HepG2 (cell line): ENCODE data around the gene ZBTB45. TPM values are rescaled to one million over a fixed set of nuclear protein-coding genes. Genes with fewer than 3 reads are reported as not detected.
A peak's percentile ranks its signal among the peaks of the same experiment; 100 is the strongest.

Source experiments
- HNF1A ChIP-seq, 2 experiments: sonication (generic) in 1 of 2; formaldehyde crosslinking in 1 of 2; IDR thresholded peaks; 2 replicates each; pipeline versions ENCODE4 v1.4.0 to v1.6.1; 2016 to 2020; ENCODE audit warnings: borderline replicate concordance in 1 of 2, low read depth in 1 of 2, mild to moderate bottlenecking in 1 of 2, missing genetic modification reagents in 1 of 2
- NR1H2 ChIP-seq: sonication (generic); formaldehyde crosslinking; IDR thresholded peaks from 2 replicates; pipeline ENCODE4 v1.8.1; 2022; ENCODE audit warnings: low read depth, missing genetic modification reagents, borderline replicate concordance
- PREB ChIP-seq: sonication (generic); formaldehyde crosslinking; IDR thresholded peaks from 2 replicates; pipeline ENCODE4 v1.4.0; 2020; ENCODE audit warnings: missing genetic modification reagents
- SIN3A ChIP-seq: IDR thresholded peaks from 2 replicates; pipeline ENCODE4 v1.6.1; 2011; ENCODE audit warnings: low read depth, mild to moderate bottlenecking, control low read depth, low read length, borderline replicate concordance
- SMC3 ChIP-seq: IDR thresholded peaks from 2 replicates; pipeline ENCODE4 v1.6.1; 2011; ENCODE audit warnings: low read length, improper control_type of control experiment
- ZNF496 ChIP-seq: sonication (generic); formaldehyde crosslinking; IDR thresholded peaks from 2 replicates; pipeline ENCODE4 v1.8.1; 2023; ENCODE audit warnings: mild to moderate bottlenecking, moderate library complexity, missing genetic modification reagents; ENCODE audit not compliant: insufficient replicate concordance
- ZNF850 ChIP-seq: sonication (generic); formaldehyde crosslinking; conservative IDR thresholded peaks from 2 replicates; pipeline ENCODE4 v1.9.0; 2021; ENCODE audit warnings: mild to moderate bottlenecking, missing genetic modification reagents
- polyA plus RNA-seq, 8 experiments: library from polyadenylated mRNA; depleted of rRNA in 3 of 8; stranded (reverse) in 7 of 8; unstranded in 1 of 8; fragments of >200 nt; fragmentation: Illumina TruSeq in 4 of 8; extraction: Trizol in 4 of 8; gene quantifications; 2 replicates each; pipeline versions ENCODE4 v1.2.1 to v1.2.3, GENCODE V29; 2011 to 2016; ENCODE audit warnings: low read depth in 4 of 8, missing spikeins in 1 of 8, mixed read lengths in 1 of 8; ENCODE audit not compliant: insufficient read depth in 1 of 8
- total RNA-seq, 5 experiments: library from RNA; depleted of rRNA; stranded (reverse); fragments of >200 nt; fragmentation: Illumina TruSeq; extraction: Trizol; gene quantifications; 2 replicates each; pipeline ENCODE4 v1.2.3, GENCODE V29; 2016; ENCODE audit warnings: low read depth in 1 of 5
- TF ChIP-seq, protein P1 (sequence below): conservative IDR thresholded peaks from 2 replicates; pipeline ENCODE4 v1.6.1; 2018; ENCODE audit warnings: missing genetic modification reagents
- TF ChIP-seq, protein P2 (sequence below): IDR thresholded peaks from 2 replicates; pipeline ENCODE4 v1.6.1; 2016; ENCODE audit warnings: mild to moderate bottlenecking
- TF ChIP-seq, protein P3 (sequence below): sonication (generic); formaldehyde crosslinking; IDR thresholded peaks from 2 replicates; pipeline ENCODE4 v1.4.0; 2020; ENCODE audit warnings: low read depth, mild to moderate bottlenecking, missing genetic modification reagents
- TF ChIP-seq, protein P4 (sequence below): sonication (generic); formaldehyde crosslinking; IDR thresholded peaks from 2 replicates; pipeline ENCODE4 v1.4.0; 2020; ENCODE audit warnings: missing genetic modification reagents
- TF ChIP-seq, protein P5 (sequence below): sonication (generic); formaldehyde crosslinking; IDR thresholded peaks from 2 replicates; pipeline ENCODE4 v1.9.0; 2021; ENCODE audit warnings: missing genetic modification reagents, borderline replicate concordance

The ZBTB45 gene
- total and polyA plus RNA-seq, 2 of the 13 experiments (the other 11 are each of a cell fraction or from before 2014, with no cell fraction given): 3.0 to 3.7 TPM

- TF ChIP-seq, protein P1, sequence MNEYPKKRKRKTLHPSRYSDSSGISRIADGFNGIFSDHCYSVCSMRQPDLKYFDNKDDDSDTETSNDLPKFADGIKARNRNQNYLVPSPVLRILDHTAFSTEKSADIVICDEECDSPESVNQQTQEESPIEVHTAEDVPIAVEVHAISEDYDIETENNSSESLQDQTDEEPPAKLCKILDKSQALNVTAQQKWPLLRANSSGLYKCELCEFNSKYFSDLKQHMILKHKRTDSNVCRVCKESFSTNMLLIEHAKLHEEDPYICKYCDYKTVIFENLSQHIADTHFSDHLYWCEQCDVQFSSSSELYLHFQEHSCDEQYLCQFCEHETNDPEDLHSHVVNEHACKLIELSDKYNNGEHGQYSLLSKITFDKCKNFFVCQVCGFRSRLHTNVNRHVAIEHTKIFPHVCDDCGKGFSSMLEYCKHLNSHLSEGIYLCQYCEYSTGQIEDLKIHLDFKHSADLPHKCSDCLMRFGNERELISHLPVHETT: peak; percentile 99
- TF ChIP-seq PREB (0 out of 2 replicates have a peak, but pooled peaks have one; percentile 54), HNF1A (IDR thresholded peaks at IDR 0.05; ENCODE audit: low read depth) (peak; percentile 61; the same call in 1 of the 2 replicates), HNF1A (CRISPR knock-in tag; IDR thresholded peaks at IDR 0.05; ENCODE audit: borderline replicate concordance) (peak; percentile 92), ZNF496 (CRISPR knock-in tag) (no peak), SMC3 (peak; percentile 23; the same call in 1 of the 2 replicates), NR1H2 (CRISPR knock-in tag) (no peak), ZNF850 (peak; percentile 88; the same call in 1 of the 2 replicates), SIN3A (peak; percentile 92; the same call in 1 of the 2 replicates)
- TF ChIP-seq, protein P2, sequence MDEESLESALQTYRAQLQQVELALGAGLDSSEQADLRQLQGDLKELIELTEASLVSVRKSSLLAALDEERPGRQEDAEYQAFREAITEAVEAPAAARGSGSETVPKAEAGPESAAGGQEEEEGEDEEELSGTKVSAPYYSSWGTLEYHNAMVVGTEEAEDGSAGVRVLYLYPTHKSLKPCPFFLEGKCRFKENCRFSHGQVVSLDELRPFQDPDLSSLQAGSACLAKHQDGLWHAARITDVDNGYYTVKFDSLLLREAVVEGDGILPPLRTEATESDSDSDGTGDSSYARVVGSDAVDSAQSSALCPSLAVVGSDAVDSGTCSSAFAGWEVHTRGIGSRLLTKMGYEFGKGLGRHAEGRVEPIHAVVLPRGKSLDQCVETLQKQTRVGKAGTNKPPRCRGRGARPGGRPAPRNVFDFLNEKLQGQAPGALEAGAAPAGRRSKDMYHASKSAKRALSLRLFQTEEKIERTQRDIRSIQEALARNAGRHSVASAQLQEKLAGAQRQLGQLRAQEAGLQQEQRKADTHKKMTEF (CRISPR knock-in tag): peak; percentile 99
- TF ChIP-seq, protein P3, sequence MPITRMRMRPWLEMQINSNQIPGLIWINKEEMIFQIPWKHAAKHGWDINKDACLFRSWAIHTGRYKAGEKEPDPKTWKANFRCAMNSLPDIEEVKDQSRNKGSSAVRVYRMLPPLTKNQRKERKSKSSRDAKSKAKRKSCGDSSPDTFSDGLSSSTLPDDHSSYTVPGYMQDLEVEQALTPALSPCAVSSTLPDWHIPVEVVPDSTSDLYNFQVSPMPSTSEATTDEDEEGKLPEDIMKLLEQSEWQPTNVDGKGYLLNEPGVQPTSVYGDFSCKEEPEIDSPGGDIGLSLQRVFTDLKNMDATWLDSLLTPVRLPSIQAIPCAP (CRISPR knock-in tag): no peak
- TF ChIP-seq, protein P4, sequence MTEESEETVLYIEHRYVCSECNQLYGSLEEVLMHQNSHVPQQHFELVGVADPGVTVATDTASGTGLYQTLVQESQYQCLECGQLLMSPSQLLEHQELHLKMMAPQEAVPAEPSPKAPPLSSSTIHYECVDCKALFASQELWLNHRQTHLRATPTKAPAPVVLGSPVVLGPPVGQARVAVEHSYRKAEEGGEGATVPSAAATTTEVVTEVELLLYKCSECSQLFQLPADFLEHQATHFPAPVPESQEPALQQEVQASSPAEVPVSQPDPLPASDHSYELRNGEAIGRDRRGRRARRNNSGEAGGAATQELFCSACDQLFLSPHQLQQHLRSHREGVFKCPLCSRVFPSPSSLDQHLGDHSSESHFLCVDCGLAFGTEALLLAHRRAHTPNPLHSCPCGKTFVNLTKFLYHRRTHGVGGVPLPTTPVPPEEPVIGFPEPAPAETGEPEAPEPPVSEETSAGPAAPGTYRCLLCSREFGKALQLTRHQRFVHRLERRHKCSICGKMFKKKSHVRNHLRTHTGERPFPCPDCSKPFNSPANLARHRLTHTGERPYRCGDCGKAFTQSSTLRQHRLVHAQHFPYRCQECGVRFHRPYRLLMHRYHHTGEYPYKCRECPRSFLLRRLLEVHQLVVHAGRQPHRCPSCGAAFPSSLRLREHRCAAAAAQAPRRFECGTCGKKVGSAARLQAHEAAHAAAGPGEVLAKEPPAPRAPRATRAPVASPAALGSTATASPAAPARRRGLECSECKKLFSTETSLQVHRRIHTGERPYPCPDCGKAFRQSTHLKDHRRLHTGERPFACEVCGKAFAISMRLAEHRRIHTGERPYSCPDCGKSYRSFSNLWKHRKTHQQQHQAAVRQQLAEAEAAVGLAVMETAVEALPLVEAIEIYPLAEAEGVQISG (CRISPR knock-in tag): peak; percentile 97
- TF ChIP-seq, protein P5, sequence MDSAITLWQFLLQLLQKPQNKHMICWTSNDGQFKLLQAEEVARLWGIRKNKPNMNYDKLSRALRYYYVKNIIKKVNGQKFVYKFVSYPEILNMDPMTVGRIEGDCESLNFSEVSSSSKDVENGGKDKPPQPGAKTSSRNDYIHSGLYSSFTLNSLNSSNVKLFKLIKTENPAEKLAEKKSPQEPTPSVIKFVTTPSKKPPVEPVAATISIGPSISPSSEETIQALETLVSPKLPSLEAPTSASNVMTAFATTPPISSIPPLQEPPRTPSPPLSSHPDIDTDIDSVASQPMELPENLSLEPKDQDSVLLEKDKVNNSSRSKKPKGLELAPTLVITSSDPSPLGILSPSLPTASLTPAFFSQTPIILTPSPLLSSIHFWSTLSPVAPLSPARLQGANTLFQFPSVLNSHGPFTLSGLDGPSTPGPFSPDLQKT: peak; percentile 51; the same call in 1 of the 2 replicates
Observed at GRCh38 chr19:58519355-58520256, at the start of gene ZBTB45 (continued).
